Muscle layer of colon (tissue), 2 donors: Measurements from ENCODE around the gene CD55.

Experiments
- H3K27ac ChIP-seq: one replicate; pipeline ENCODE4 v1.7.0; 2013; ENCODE audit warnings: low read depth, mild to moderate bottlenecking, low read length, moderate library complexity
- H3K27me3 ChIP-seq, 2 donors: one replicate each; pipeline ENCODE4 v1.7.0; 2013; ENCODE audit warnings: low read length in 2 of 2, mild to moderate bottlenecking in 2 of 2; ENCODE audit not compliant: insufficient read depth in 2 of 2, control insufficient read depth in 1 of 2
- H3K36me3 ChIP-seq: one replicate; pipeline ENCODE4 v1.7.0; 2013; ENCODE audit warnings: mild to moderate bottlenecking, low read length; ENCODE audit not compliant: insufficient read depth
- H3K4me1 ChIP-seq: one replicate; pipeline ENCODE4 v1.7.0; 2013; ENCODE audit warnings: mild to moderate bottlenecking, low read length; ENCODE audit not compliant: insufficient read depth
- H3K4me3 ChIP-seq, 2 donors: one replicate each; pipeline ENCODE4 v1.7.0; 2013; ENCODE audit warnings: low read length in 2 of 2, low read depth in 1 of 2, mild to moderate bottlenecking in 1 of 2, moderate library complexity in 1 of 2
- H3K9ac ChIP-seq: one replicate; pipeline ENCODE4 v1.7.0; 2013; ENCODE audit warnings: low read length
- H3K9me3 ChIP-seq: one replicate; pipeline ENCODE4 v1.7.0; 2013; ENCODE audit warnings: mild to moderate bottlenecking, low read length
- donor health status: abdominal sarcoma.
- donor health status: Adenocarcinoma of cecum.

The CD55 gene

GRCh38 chr1:207333620-207334019, 12.1 kb downstream of the CD55 start:
- H3K4me1 ChIP-seq, result no peaks in the 10 kb centered on the region
- no peak overlapping the region for H3K9ac ChIP-seq
- no peaks in the 10 kb centered on the region for H3K27me3 ChIP-seq
- H3K4me3 ChIP-seq, result no peak overlapping the region
- H3K9me3 ChIP-seq, result no peaks in the 10 kb centered on the region
- peaks cover 47% of the 10 kb centered on the region for H3K36me3 ChIP-seq
- no peak overlapping the region for H3K27ac ChIP-seq

- H3K27me3 ChIP-seq, result no peaks in the 10 kb centered on the region
- no peak overlapping the region for H3K9ac ChIP-seq
- H3K9me3 ChIP-seq, result no peaks in the 10 kb centered on the region
- H3K36me3 ChIP-seq, result peaks cover 40% of the 10 kb centered on the region
- no peaks in the 10 kb centered on the region for H3K4me1 ChIP-seq
- no peak overlapping the region for H3K27ac ChIP-seq
- no peak overlapping the region for H3K4me3 ChIP-seq
These were observed 12.9 kb downstream of the CD55 start for GRCh38 chr1:207334337-207334736.

- no peaks in the 10 kb centered on the region for H3K4me1 ChIP-seq
- H3K36me3 ChIP-seq, result peaks cover 43% of the 10 kb centered on the region
These were observed 13.7 kb downstream of the CD55 start for GRCh38 chr1:207335138-207335537.

GRCh38 chr1:207335695-207336363, 14.4 kb downstream of the CD55 start:
- Histone ChIP-seq H3K9me3 (no peaks in the 10 kb centered on the region), H3K27ac (no peak overlapping the region), H3K27me3 (no peaks in the 10 kb centered on the region), H3K4me3 (no peak overlapping the region), H3K36me3 (peaks cover 43% of the 10 kb centered on the region), H3K9ac (no peak overlapping the region), H3K4me1 (no peaks in the 10 kb centered on the region)

More at GRCh38 chr1:207335138-207335537, 13.7 kb downstream of the CD55 start:
- H3K9ac ChIP-seq, result no peak overlapping the region
- no peaks in the 10 kb centered on the region for H3K27me3 ChIP-seq
- H3K4me3 ChIP-seq, result no peak overlapping the region
- H3K27ac ChIP-seq, result no peak overlapping the region
- no peaks in the 10 kb centered on the region for H3K9me3 ChIP-seq

GRCh38 chr1:207336559-207337467, 15.3 kb downstream of the CD55 start:
- H3K36me3 ChIP-seq, result peaks cover 37% of the 10 kb centered on the region
- no peak overlapping the region for H3K4me3 ChIP-seq
- no peaks in the 10 kb centered on the region for H3K27me3 ChIP-seq
- H3K9me3 ChIP-seq, result no peaks in the 10 kb centered on the region
- no peak overlapping the region for H3K9ac ChIP-seq
- H3K27ac ChIP-seq, result no peak overlapping the region
- H3K4me1 ChIP-seq, result no peaks in the 10 kb centered on the region

- Histone ChIP-seq H3K27ac (no peak overlapping the region), H3K27me3 (no peaks in the 10 kb centered on the region), H3K9ac (no peak overlapping the region), H3K36me3 (peaks cover 19% of the 10 kb centered on the region), H3K4me1 (no peaks in the 10 kb centered on the region), H3K9me3 (no peaks in the 10 kb centered on the region), H3K4me3 (no peak overlapping the region)
These were observed 20.9 kb downstream of the CD55 start for GRCh38 chr1:207342332-207342731.

- Histone ChIP-seq H3K4me3 (no peak overlapping the region), H3K36me3 (peaks cover 21% of the 10 kb centered on the region), H3K9ac (no peak overlapping the region), H3K4me1 (no peaks in the 10 kb centered on the region), H3K9me3 (no peaks in the 10 kb centered on the region), H3K27ac (no peak overlapping the region), H3K27me3 (no peaks in the 10 kb centered on the region)
These were observed 22.2 kb downstream of the CD55 start for GRCh38 chr1:207343675-207344074.

- H3K27ac ChIP-seq, result no peak overlapping the region
- no peaks in the 10 kb centered on the region for H3K4me1 ChIP-seq
- H3K27me3 ChIP-seq, result no peaks in the 10 kb centered on the region
- H3K9ac ChIP-seq, result no peak overlapping the region
- H3K9me3 ChIP-seq, result no peaks in the 10 kb centered on the region
- no peak overlapping the region for H3K4me3 ChIP-seq
- H3K36me3 ChIP-seq, result peaks cover 21% of the 10 kb centered on the region
These were observed 22.7 kb downstream of the CD55 start for GRCh38 chr1:207344221-207344620.

GRCh38 chr1:207345644-207346477, 24.4 kb downstream of the CD55 start:
- H3K9me3 ChIP-seq, result peaks cover 5% of the 10 kb centered on the region
- H3K4me1 ChIP-seq, result no peaks in the 10 kb centered on the region
- peaks cover 18% of the 10 kb centered on the region for H3K36me3 ChIP-seq
- H3K27ac ChIP-seq, result no peak overlapping the region
- no peak overlapping the region for H3K4me3 ChIP-seq
- H3K27me3 ChIP-seq, result no peaks in the 10 kb centered on the region
- no peak overlapping the region for H3K9ac ChIP-seq

GRCh38 chr1:207346513-207346912, 25.0 kb downstream of the CD55 start:
- H3K27ac ChIP-seq, result no peak overlapping the region
- H3K27me3 ChIP-seq, result no peaks in the 10 kb centered on the region
- peaks cover 5% of the 10 kb centered on the region for H3K9me3 ChIP-seq
- no peak overlapping the region for H3K4me3 ChIP-seq
- peaks cover 18% of the 10 kb centered on the region for H3K36me3 ChIP-seq
- H3K4me1 ChIP-seq, result no peaks in the 10 kb centered on the region
- H3K9ac ChIP-seq, result no peak overlapping the region

GRCh38 chr1:207349979-207350378, 28.5 kb downstream of the CD55 start:
- Histone ChIP-seq H3K9me3 (peaks cover 5% of the 10 kb centered on the region), H3K27me3 (no peaks in the 10 kb centered on the region), H3K27ac (no peak overlapping the region), H3K4me3 (no peak overlapping the region), H3K9ac (no peak overlapping the region), H3K4me1 (no peaks in the 10 kb centered on the region), H3K36me3 (peaks cover 18% of the 10 kb centered on the region)
